CD4-positive, alpha-beta T cell treated with Interleukin-21 for 1 hour (primary cell): Measurements from ENCODE around the gene BLTP3A.
"Not testable (repeated sequence)": the region's sequence is repeated elsewhere in the genome, so short reads cannot be mapped to it uniquely, and the experiment has no call there.

Source experiments
- DNase-seq: peaks from one replicate; pipeline ENCODE4 v3.0.0-alpha.2; 2020

BLTP3A gene, protein sequence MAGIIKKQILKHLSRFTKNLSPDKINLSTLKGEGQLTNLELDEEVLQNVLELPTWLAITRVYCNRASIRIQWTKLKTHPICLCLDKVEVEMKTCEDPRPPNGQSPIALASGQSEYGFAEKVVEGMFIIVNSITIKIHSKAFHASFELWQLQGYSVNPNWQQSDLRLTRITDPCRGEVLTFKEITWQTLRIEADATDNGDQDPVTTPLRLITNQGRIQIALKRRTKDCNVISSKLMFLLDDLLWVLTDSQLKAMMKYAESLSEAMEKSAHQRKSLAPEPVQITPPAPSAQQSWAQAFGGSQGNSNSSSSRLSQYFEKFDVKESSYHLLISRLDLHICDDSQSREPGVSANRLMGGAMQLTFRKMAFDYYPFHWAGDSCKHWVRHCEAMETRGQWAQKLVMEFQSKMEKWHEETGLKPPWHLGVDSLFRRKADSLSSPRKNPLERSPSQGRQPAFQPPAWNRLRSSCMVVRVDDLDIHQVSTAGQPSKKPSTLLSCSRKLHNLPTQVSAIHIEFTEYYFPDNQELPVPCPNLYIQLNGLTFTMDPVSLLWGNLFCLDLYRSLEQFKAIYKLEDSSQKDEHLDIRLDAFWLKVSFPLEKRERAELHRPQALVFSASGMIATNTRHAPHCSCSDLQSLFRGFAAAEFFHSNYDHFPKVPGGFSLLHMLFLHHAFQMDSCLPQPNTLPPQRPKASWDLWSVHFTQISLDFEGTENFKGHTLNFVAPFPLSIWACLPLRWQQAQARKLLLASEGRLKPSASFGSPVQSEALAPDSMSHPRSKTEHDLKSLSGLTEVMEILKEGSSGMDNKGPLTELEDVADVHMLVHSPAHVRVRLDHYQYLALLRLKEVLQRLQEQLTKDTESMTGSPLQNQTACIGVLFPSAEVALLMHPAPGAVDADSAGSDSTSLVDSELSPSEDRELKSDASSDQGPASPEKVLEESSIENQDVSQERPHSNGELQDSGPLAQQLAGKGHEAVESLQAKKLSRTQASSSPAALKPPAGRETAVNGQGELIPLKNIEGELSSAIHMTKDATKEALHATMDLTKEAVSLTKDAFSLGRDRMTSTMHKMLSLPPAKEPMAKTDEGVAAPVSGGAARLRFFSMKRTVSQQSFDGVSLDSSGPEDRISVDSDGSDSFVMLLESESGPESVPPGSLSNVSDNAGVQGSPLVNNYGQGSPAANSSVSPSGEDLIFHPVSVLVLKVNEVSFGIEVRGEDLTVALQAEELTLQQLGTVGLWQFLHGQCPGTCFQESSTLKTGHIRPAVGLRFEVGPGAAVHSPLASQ (N-terminal part only)

DNA sequence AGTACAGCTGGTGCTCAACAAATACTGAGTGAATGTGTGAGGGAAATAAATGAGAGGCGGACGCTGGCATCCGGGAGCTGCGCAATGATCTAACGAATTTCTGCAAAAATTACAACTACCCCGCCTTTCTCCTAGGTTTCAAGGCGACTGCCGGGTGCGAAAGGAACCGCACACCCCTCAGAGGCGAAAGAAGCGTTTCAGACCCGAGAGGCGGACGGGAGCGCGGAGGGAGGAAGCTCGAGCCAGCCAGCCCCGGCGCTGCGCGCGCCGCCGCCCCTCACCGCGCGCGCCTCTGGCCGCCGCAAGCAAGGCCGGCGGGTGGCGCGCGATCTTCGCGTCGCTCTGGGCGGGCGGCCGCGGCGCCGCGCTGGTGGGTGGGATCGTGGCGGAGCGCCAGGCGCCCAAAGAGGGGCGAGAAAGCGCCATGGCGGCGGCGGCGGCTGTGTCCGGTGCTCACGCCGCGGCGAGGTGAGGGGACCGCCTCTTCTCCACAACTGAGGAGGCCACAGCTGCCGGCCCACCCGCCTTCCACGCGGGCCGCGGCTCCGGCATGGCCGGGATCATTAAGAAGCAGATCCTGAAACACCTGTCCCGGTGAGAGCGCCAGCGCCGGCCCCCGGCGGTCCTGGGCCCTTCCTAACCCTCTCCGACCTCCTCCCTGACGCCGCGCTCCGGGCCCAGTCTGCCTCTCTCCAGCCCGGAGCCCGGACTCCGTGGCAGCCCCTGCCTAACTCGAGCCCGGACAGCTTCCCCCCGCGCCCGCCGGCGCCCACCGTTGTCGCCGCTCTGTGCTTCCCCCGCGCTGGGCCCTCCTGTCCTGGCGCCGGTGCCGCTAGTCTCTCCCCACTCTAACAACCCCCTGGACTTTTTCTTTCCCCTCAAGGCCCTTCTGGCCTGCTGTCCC lies at the start of gene BLTP3A:
TSS of gene BLTP3A (plus strand) at position 383 of the 904 bp plus-strand sequence. CDS start at position 551, 168 bp downstream.
- peak; percentile 75 for DNase-seq

GRCh38 chr6:34742094-34742493 lies 49.8 kb upstream of the BLTP3A start:
- no peak for DNase-seq

GRCh38 chr6:34743625-34744293 lies 48.1 kb upstream of the BLTP3A start:
- no peak for DNase-seq

GRCh38 chr6:34744294-34744647 lies 47.6 kb upstream of the BLTP3A start:
- not testable (repeated sequence) for DNase-seq

DNA sequence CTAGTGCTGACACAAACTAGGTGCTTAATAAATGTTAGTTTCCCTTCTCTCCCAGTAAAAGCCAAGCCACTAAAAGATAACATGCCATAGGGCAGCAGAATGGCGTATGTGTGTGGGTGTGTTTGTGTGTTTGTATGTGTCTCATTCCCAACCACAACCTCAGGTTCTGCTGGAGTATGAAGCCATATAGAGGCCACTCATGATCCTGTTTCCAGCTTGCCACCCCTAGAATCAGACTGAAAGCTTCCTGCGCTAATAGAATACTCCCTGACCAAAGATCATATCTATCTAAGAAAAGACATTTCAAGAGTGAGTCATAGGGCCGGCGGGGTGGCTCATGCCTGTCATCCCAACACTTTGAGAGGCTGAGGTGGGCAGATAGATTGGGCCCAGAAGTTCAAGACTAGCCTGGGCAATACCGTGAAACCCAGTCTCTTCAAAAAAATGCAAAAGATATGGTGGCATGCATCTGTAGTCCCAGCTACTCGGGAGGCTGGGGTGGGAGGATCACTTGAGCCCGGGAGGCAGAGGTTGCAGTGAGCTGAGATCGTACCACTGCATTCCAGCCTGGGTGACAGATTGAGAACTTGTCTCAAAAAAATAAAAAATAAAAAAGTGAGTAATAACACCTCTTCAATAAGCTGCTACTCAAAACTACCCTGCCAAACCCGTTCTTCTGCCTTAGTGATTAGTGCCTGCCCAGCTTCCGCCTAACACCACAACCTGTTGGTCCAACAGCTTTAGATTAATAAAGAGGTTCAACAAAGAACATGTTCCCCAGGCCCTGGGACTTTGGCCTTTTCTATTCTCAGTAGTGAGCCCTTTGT lies 46.4 kb upstream of the BLTP3A start:
- DNase-seq = no peak

DNA sequence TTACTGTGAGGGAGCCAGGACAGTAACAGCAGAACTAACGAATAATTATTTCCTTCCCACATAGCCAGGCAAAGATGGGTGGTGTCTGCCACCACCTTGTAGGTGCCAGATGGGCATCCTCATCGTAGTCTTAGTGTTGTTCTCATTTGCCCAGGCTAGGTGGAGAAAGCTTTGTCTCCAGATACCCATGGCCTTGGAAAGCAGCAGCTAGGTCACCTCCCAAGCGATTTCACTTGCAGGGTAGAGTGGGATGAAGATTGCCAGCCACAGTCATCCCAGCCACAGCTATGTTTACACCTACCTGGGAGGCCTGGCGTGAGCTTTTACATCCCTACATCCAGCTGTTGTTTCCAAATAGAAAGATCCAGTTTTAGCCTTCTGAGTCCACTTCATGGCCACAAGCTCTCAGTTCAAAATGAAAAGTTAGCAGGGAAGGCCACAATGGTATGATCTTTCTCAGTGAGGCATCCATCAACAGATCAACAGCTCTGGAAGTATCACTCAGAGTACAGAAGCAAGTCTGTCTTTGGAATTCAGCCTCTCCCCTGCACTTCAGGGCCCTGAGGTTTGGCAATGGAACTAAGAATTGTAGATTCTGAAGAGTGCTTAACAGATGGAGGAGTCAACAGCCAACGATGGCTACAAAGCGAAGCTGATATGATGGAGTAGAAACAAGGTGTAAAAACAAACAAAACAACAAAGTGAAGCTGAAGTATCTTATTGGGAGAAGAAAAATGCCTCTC lies 45.6 kb upstream of the BLTP3A start:
- no peak for DNase-seq

GRCh38 chr6:34748757-34749156 lies 43.1 kb upstream of the BLTP3A start:
- DNase-seq = no peak

- DNase-seq = peak; percentile 56
These were observed 35.4 kb upstream of the BLTP3A start for GRCh38 chr6:34756513-34756856.

DNA sequence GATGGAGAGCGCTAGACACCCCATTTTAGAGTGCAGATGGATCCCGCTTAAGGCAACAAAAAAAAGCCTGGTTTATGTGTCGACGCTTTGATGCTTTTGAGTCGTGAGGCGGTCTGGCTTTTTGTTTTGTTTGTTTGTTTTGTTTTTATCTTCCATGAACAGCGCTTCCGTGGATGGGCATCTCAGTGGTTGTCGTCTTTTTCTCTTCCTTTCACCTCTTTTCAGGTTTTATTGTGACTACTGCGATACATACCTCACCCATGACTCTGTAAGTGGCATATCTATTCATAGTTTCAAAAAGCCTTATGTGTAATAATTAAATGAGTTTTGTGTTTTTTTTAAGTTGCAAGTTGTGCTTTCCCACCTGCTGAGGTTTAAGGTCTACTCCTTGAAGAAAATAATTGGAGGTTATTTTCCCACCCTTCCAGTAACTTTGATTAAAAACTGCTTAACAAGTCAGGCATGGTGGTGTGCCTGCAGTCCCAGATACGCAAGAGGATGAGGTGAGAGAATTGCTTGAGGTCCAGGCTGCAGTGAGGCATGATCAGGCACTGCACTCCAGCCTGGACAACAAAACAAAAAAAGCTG lies 34.1 kb upstream of the BLTP3A start:
- DNase-seq = no peak

DNA sequence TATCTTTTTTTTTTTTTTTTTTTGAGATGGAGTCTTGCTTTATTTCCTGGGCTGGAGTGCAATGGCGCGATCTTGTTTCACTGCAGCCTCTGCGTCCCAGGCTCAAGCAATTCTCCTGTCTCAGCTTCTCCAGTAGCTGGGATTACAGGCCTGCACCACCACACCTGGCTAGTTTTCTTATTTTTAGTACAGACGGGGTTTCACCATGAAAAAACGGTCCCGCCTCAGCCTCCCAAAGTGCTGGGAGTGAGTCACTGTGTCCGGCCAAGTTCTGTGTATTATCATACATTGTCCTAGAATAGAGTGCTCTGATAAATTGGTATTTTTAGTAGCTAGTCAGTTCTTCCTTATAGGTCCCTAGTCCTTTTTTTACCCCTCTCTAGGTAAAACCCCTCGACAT lies 31.8 kb upstream of the BLTP3A start:
- no peak for DNase-seq

DNA sequence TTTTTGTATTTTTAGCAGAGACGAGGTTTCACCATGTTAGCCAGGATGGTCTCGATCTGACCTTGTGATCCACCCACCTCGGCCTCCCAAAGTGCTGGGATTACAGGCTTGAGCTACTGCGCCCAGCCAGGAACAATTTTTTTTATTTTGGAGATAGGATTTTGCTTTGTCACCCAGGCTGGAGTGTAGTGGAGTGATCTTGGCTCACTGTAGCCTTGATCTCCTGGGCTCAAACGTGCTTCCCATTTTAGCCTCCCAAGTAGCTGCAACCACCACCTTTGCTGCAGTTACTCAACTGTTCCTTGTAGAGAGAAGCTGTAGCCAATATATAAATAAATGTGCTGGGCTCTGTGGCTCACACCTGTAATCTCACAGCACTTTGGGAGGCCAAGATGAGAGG lies 30.2 kb upstream of the BLTP3A start:
- DNase-seq = not testable (repeated sequence)

GRCh38 chr6:34768148-34768547 lies 23.7 kb upstream of the BLTP3A start:
- DNase-seq = no peak

DNA sequence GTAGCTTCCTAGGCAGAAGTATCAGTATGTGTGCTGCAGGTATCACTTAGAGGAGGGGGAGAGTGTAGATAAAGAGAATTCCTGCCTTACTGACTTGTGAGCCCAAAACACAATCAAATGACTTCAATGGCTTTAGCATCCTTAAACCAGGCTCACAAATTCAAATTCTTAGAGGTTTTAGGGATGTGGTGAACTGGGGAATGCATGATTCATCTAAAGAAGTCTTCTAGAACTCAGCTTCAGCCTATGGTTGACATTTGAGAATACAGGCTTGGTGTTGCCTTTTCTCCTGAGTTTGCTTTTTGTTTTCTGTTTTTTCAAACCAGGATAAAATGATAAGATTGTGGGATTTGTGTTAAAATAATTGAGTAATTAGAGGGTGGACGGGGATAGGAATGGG lies 20.2 kb upstream of the BLTP3A start:
- DNase-seq = no peak

DNA sequence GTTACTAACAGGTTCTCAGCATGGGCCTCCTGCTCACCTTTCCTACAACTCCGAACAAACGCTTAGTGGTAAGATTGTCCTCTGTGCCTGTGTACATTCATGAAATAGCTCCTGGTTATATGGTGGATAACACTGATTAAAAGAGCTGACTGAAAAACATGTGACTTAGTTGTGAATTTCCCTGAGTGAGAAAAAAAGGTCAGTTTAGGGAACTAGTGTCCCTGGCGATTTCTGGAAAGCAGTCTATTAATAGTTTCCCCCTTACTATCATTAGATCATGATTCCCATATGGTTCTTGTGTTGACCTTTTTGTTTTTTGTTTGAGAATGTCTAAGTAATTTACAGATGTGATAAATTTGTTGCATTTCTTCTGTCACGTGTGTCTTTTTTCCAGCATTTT lies 18.9 kb upstream of the BLTP3A start:
- DNase-seq = no peak

DNA sequence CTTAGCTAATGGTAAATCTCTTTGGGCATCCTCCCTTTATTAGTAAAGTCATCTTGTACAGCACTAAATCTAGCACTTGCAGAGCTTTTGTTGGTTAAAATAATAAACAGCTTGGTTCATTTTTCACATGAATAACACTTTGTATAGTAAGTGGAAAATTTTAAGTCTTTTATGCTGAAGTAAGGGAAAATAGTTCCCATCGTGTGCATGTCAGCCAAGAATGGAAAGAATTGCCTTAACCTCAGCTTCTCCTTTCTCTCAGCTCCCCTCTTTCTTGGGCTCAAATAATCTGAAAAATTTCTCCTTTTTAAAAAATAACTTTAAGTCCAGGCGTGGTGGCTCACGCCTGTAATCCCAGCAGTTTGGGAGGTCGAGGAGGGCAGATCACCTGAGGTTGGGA lies 18.0 kb upstream of the BLTP3A start:
- no peak for DNase-seq

- DNase-seq = no peak
These were observed 16.9 kb upstream of the BLTP3A start for GRCh38 chr6:34774967-34775366.

DNA sequence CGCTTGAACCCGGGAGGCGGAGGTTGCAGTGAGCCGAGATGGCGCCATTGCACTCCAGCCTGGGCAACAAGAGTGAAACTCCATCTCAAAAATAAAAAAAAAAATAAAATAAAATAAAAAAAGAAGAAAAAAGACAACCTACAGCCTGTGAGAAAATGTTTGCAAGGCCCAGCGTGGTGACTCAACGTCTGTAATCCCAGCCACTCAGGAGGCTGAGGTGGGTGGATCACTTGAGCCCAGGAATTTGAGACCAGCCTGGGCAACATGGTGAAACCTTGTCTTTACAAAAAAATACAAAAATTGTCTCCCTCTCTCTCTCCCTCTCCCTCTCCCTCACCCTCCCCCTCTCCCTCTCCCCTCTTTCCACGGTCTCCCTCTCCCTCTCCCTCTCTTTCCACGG lies 6.5 kb upstream of the BLTP3A start:
- DNase-seq = not testable (repeated sequence)

DNA sequence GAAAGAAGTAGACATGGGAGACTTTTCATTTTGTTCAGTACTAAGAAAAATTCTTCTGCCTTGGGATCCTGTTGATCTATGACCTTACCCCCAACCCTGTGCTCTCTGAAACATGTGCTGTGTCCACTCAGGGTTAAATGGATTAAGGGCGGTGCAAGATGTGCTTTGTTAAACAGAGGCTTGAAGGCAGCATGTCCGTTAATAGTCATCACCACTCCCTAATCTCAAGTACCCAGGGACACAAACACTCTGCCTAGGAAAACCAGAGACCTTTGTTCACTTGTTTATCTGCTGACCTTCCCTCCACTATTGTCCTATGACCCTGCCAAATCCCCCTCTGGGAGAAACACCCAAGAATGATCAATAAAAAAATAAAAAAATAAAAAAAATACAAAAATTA lies 4.7 kb upstream of the BLTP3A start:
- DNase-seq = not testable (repeated sequence)

- no peak for DNase-seq
These were observed 3.8 kb upstream of the BLTP3A start for GRCh38 chr6:34788111-34788510.
